KOPT-K1 (cell line): ENCODE results near the gene ZKSCAN4.

ENCODE experiments used
- H3K27ac ChIP-seq: fragments of 200-600 bp; sonication (generic); 2 replicates; pipeline ENCODE4 v1.5.1; 2016; ENCODE audit warnings: antibody characterized with exemption, mild to moderate bottlenecking, low read depth, low read length; ENCODE audit not compliant: poor library complexity, severe bottlenecking
- H3K36me3 ChIP-seq: fragments of 200-600 bp; sonication (generic); 2 replicates; pipeline ENCODE4 v1.5.1; 2017; ENCODE audit warnings: antibody characterized with exemption, mild to moderate bottlenecking, low read length, moderate library complexity; ENCODE audit not compliant: insufficient read depth
- H3K9me3 ChIP-seq: fragments of 200-600 bp; sonication (generic); 2 replicates; pipeline ENCODE4 v1.5.1; 2017; ENCODE audit warnings: antibody characterized with exemption, low read length, mild to moderate bottlenecking; ENCODE audit not compliant: insufficient read depth, poor library complexity, severe bottlenecking

The ZKSCAN4 gene

GRCh38 chr6:28206928-28207509 lies 45.0 kb downstream of the ZKSCAN4 start:
- Histone ChIP-seq H3K27ac (no peak overlapping the region), H3K9me3 (no peaks in the 10 kb centered on the region), H3K36me3 (no peaks in the 10 kb centered on the region)

- no peak overlapping the region for H3K27ac ChIP-seq
- no peaks in the 10 kb centered on the region for H3K36me3 ChIP-seq
- no peaks in the 10 kb centered on the region for H3K9me3 ChIP-seq
Measured at GRCh38 chr6:28206527-28206926, 45.5 kb downstream of the ZKSCAN4 start.

GRCh38 chr6:28205879-28206278 lies 46.2 kb downstream of the ZKSCAN4 start:
- H3K36me3 ChIP-seq: no peaks in the 10 kb centered on the region
- H3K27ac ChIP-seq: no peak overlapping the region
- no peaks in the 10 kb centered on the region for H3K9me3 ChIP-seq

DNA sequence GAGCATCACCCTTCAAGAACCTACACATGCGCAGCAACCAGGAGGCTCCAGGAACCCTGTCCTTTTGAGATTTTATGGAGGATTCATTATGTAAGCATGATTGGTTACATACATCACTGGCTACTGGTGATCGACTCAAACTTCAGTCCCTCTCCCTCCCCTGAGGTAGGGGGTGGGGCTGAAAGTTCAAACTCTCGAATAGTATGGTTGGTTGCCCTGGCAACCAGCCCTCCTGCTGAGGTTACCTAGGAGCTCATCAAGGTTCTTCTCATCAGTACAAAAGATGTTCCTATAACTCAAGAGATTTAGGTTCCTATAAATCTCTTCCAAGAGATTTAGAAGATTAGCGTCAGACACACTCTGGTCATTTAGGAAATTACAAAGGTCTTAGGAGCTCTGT lies 48.9 kb downstream of the ZKSCAN4 start:
- Histone ChIP-seq H3K36me3 (no peaks in the 10 kb centered on the region), H3K9me3 (peaks cover 8% of the 10 kb centered on the region), H3K27ac (no peak overlapping the region)

DNA sequence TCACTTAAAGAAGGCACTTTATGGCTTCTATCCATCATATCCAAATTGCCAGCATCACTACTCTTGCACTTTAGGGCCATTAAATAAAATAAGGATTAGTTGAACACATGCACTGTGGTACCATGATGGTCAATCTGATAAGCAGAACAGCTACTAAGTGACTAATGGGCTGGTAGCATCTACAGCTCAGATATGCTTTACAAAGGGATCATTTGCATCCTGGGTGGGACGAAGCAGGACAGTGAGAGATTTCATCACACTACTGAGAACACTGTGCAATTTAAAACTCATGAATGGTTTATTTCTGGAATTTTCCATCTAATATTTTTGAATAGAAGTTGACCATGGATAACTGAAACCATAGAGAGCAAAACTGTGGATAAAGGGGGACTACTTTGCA lies 52.0 kb downstream of the ZKSCAN4 start:
- Histone ChIP-seq H3K9me3 (peaks cover 25% of the 10 kb centered on the region), H3K27ac (no peak overlapping the region), H3K36me3 (no peaks in the 10 kb centered on the region)
